K562 (cell line): ENCODE results near the gene DENND2A. TPM values are rescaled to one million over a fixed set of nuclear protein-coding genes. Genes with fewer than 3 reads are reported as not detected.

Experiments
- ATAC-seq: fragments of 200-7000 bp; cut with Tn5 transposase; 3 replicates; pipeline ENCODE4 v1.9.1; 2020; ENCODE audit warnings: moderate library complexity
- BruUV-seq: library from RNA; stranded (reverse); fragments of 400-500 nt; replicated peaks from 2 replicates; lab custom pipeline; 2021; lab: Mats Ljungman, UMichigan
- CTCF ChIA-PET: fragments of 300-600 bp; formaldehyde crosslinking; extraction: SDS; loops from one replicate; lab custom pipeline; 2021; ENCODE audit warnings: low intra/inter-chr PET ratio; lab: Yijun Ruan, JAX
- POLR2A ChIA-PET: fragments of 300-600, 350-650 bp; sonication (Branson Sonifier 250); formaldehyde crosslinking; extraction: SDS; loops from one replicate; lab custom pipeline; 2021; ENCODE audit warnings: antibody characterized with exemption, inconsistent platforms; lab: Yijun Ruan, JAX
- DNase-seq, 4 experiments: peaks; one replicate each; pipeline versions ENCODE4 v3.0.0 to v3.0.0-alpha.2; 2011 to 2018; ENCODE audit warnings: low spot score in 3 of 4, mixed read lengths in 3 of 4; ENCODE audit errors: extremely low read depth in 1 of 4
- FAIRE-seq: peaks from 2 replicates; lab custom pipeline; 2011; peaks lifted over from hg19 to GRCh38; lab: Jason Lieb, UNC
- H2AFZ ChIP-seq: 2 replicates; pipeline ENCODE4 v1.6.0; 2011; ENCODE audit warnings: low read depth, low read length, control low read depth, inconsistent platforms
- H3K27ac ChIP-seq: fragments of 200-600 bp; 3 replicates; pipeline ENCODE4 v1.8.0; 2011; ENCODE audit warnings: low read depth, mild to moderate bottlenecking, control low read depth, inconsistent platforms, low read length, moderate library complexity, mixed read lengths; ENCODE audit errors: extremely low read depth
- H3K27me3 ChIP-seq, 2 experiments: fragments of 300-600 bp in 1 of 2; 2 replicates in 1 of 2; 3 replicates in 1 of 2; pipeline versions ENCODE4 v1.6.0 to v1.8.0; 2011; ENCODE audit warnings: inconsistent platforms in 2 of 2, low read length in 2 of 2, mild to moderate bottlenecking in 1 of 2, mixed read lengths in 1 of 2, moderate library complexity in 1 of 2; ENCODE audit not compliant: control insufficient read depth in 2 of 2, insufficient read depth in 2 of 2
- H3K36me3 ChIP-seq: fragments of 300-600 bp; 3 replicates; pipeline ENCODE4 v1.8.0; 2011; ENCODE audit warnings: mild to moderate bottlenecking, low read length, inconsistent platforms; ENCODE audit not compliant: control insufficient read depth, insufficient read depth
- H3K4me1 ChIP-seq, 2 experiments: fragments of 200-600 bp in 1 of 2; replicated peaks in 1 of 2; 2 replicates in 1 of 2; 3 replicates in 1 of 2; pipeline versions ENCODE4 v1.5.1 to v1.8.0; 2011; ENCODE audit warnings: inconsistent platforms in 2 of 2, low read length in 2 of 2, mild to moderate bottlenecking in 1 of 2, mixed read lengths in 1 of 2, moderate library complexity in 1 of 2; ENCODE audit not compliant: control insufficient read depth in 2 of 2, insufficient read depth in 2 of 2
- H3K4me2 ChIP-seq: 2 replicates; pipeline ENCODE4 v1.6.1; 2011; ENCODE audit warnings: low read length, control low read depth, inconsistent platforms, mixed read lengths; ENCODE audit not compliant: insufficient read depth
- H3K4me3 ChIP-seq: fragments of 200-600 bp; sonication (generic), shearing (Covaris generic); 2 replicates; pipeline ENCODE4 v1.5.1; 2016; ENCODE audit warnings: control low read depth, inconsistent platforms
- H3K79me2 ChIP-seq: fragments of 200-600 bp; 3 replicates; pipeline ENCODE4 v1.8.0; 2011; ENCODE audit warnings: low read length, inconsistent platforms; ENCODE audit not compliant: control insufficient read depth, insufficient read depth
- H3K9ac ChIP-seq, 2 experiments: 2 replicates each; pipeline versions ENCODE4 v1.6.0 to v1.6.1; 2011; ENCODE audit warnings: low read depth in 2 of 2, low read length in 2 of 2, control low read depth in 1 of 2, inconsistent platforms in 1 of 2, mild to moderate bottlenecking in 1 of 2, mixed read lengths in 1 of 2; ENCODE audit not compliant: insufficient read depth in 1 of 2
- H3K9me1 ChIP-seq: one replicate; pipeline ENCODE4 v1.6.0; 2011; ENCODE audit warnings: inconsistent platforms, mild to moderate bottlenecking, low read length, moderate library complexity; ENCODE audit not compliant: control insufficient read depth, insufficient read depth
- H3K9me3 ChIP-seq: replicated peaks from 2 replicates; pipeline ENCODE4 v1.5.1; 2011; ENCODE audit warnings: low read depth, low read length, inconsistent platforms; ENCODE audit not compliant: control insufficient read depth, insufficient read depth
- H4K20me1 ChIP-seq: replicated peaks from 2 replicates; pipeline ENCODE4 v1.6.1; 2011; ENCODE audit warnings: low read length, inconsistent platforms, mixed read lengths; ENCODE audit not compliant: control insufficient read depth, insufficient read depth
- BACH1 ChIP-seq: fragments of 200-800 bp; sonication (Bioruptor generic); IDR thresholded peaks from 2 replicates; pipeline ENCODE4 v1.6.1; 2016; ENCODE audit warnings: missing genetic modification characterization, missing compliant biosample characterization
- CBX5 ChIP-seq: IDR thresholded peaks from 2 replicates; pipeline ENCODE4 v1.6.1; 2014; ENCODE audit warnings: low read depth, borderline replicate concordance
- CREB3L1 ChIP-seq: fragments of 450-650 bp; IDR thresholded peaks from 2 replicates; pipeline ENCODE4 v1.6.1; 2014; ENCODE audit warnings: low read depth, mild to moderate bottlenecking, moderate library complexity, borderline replicate concordance
- ESRRA ChIP-seq: fragments of 450-650 bp; IDR thresholded peaks from 2 replicates; pipeline ENCODE4 v1.6.1; 2014; ENCODE audit warnings: low read depth, mild to moderate bottlenecking, moderate library complexity, borderline replicate concordance
- IRF9 ChIP-seq: fragments of 450-650 bp; IDR thresholded peaks from 2 replicates; pipeline ENCODE4 v1.6.1; 2016; ENCODE audit warnings: missing biosample characterization, missing genetic modification characterization
- NFIC ChIP-seq: fragments of 450-650 bp; IDR thresholded peaks from 2 replicates; pipeline ENCODE4 v1.6.1; 2017; ENCODE audit warnings: mild to moderate bottlenecking, inconsistent platforms
- SNIP1 ChIP-seq: fragments of 450-650 bp; IDR thresholded peaks from 2 replicates; pipeline ENCODE4 v1.7.1; 2017; ENCODE audit warnings: low read depth, mild to moderate bottlenecking
- SREBF2 ChIP-seq: sonication (generic); formaldehyde crosslinking; IDR thresholded peaks from 2 replicates; pipeline ENCODE4 v1.4.0; 2020; ENCODE audit warnings: mild to moderate bottlenecking, missing genetic modification reagents
- USF2 ChIP-seq: sonication (generic); formaldehyde crosslinking; IDR thresholded peaks from 2 replicates; pipeline ENCODE4 v1.5.0; 2020; ENCODE audit warnings: missing genetic modification reagents
- YY1 ChIP-seq, 3 experiments: IDR thresholded peaks; 2 replicates each; pipeline ENCODE4 v1.6.1; 2011; ENCODE audit warnings: low read length in 2 of 3, mild to moderate bottlenecking in 2 of 3, moderate library complexity in 2 of 3, borderline replicate concordance in 1 of 3, control low read depth in 1 of 3, low read depth in 1 of 3; ENCODE audit not compliant: insufficient read depth in 3 of 3, insufficient replicate concordance in 2 of 3, control insufficient read depth in 1 of 3, insufficient read length in 1 of 3; ENCODE audit errors: extremely low read depth in 1 of 3
- WGBS: fragments of 100-300 bp; shearing (Covaris generic); methylation state at CpG from one replicate; pipeline ENCODE4 v1.1.6; 2016; ENCODE audit warnings: low coverage, mixed read lengths; ENCODE audit not compliant: insufficient coverage; ENCODE audit errors: missing lambda C conversion rate; 5-methylcytosine and 5-hydroxymethylcytosine counted together
- in situ Hi-C: fragments of 300-500 bp; cut with MboI; formaldehyde crosslinking; loops from 4 replicates; pipeline ENCODE4 v1.15.0; 2018; ENCODE audit warnings: inconsistent platforms, mixed read lengths
- intact Hi-C: fragments of 100-400 bp; cut with micrococcal nuclease; formaldehyde crosslinking; loops from 2 replicates; pipeline ENCODE4 v1.14.2; 2022
- polyA plus RNA-seq, 8 experiments: library from polyadenylated mRNA; depleted of rRNA in 4 of 8; stranded (reverse) in 5 of 8; unstranded in 3 of 8; fragments of >200 nt; fragmentation: Nextera tagmentation in 2 of 8; fragmentation: Illumina TruSeq in 1 of 8; extraction: Ambion mirVana in 2 of 8; extraction: Trizol in 1 of 8; gene quantifications; 2 replicates each; pipeline versions ENCODE4 v1.2.1 to v1.2.3, GENCODE V29; 2011 to 2014; ENCODE audit warnings: inconsistent platforms in 1 of 8, missing spikeins in 1 of 8
- total RNA-seq, 7 experiments: library from RNA; depleted of rRNA in 6 of 7; stranded (reverse); fragments of >200 nt in 6 of 7; fragmentation: Illumina TruSeq in 2 of 7; extraction: Trizol in 2 of 7; gene quantifications; 2 replicates each; pipeline versions ENCODE4 v1.2.1 to v1.2.3, GENCODE V29; 2011 to 2021; ENCODE audit warnings: low replicate concordance in 1 of 7
- TF ChIP-seq, protein P1 (sequence below): IDR thresholded peaks from 3 replicates; pipeline ENCODE4 v1.6.1; 2011; ENCODE audit warnings: borderline replicate concordance, mild to moderate bottlenecking, moderate library complexity; ENCODE audit not compliant: insufficient read length; ENCODE audit errors: extremely low read depth
- TF ChIP-seq, protein P2 (sequence below), 2 experiments: IDR thresholded peaks; 2 replicates each; pipeline ENCODE4 v1.6.1; 2011; ENCODE audit warnings: borderline replicate concordance in 1 of 2, control low read depth in 1 of 2, low read depth in 1 of 2, low read length in 1 of 2, mild to moderate bottlenecking in 1 of 2, mixed read lengths in 1 of 2, moderate library complexity in 1 of 2; ENCODE audit not compliant: insufficient read depth in 1 of 2, insufficient read length in 1 of 2, poor library complexity in 1 of 2, severe bottlenecking in 1 of 2; ENCODE audit errors: extremely low read depth in 1 of 2

Gene DENND2A
- total and polyA plus RNA-seq, 9 of the 15 experiments (the other 6 are each of a cell fraction or from before 2014, with no cell fraction given) = not detected

- H3K4me3 ChIP-seq = no peak overlapping the region
- intact Hi-C loops = loop anchor here (10.0 kb wide), 1 partner anchor 302 kb away; no protein-coding TSS in a partner anchor
- POLR2A ChIA-PET = no interaction called here
- peak overlapping the region in 1 of 2 experiments; percentile 45; a peak in 2 of 4 replicates for H3K9ac ChIP-seq
- BruUV-seq = no TSS peak
- no peaks in the 10 kb centered on the region for H3K79me2 ChIP-seq
- WGBS = 14% methylated on average over 9 of the region's 9 CpGs
- peak overlapping the region; percentile 34; the same call in 1 of the 3 replicates for H3K27ac ChIP-seq
- no peaks in the 10 kb centered on the region for H3K27me3 ChIP-seq
- in situ Hi-C loops = no loop called here
- H3K4me1 ChIP-seq = peaks cover 19 to 32% of the 10 kb centered on the region in 2 experiments; a peak in 4 of 5 replicates
- H2AFZ ChIP-seq = peak overlapping the region; percentile 73
- no peaks in the 10 kb centered on the region for H3K9me1 ChIP-seq
- no peaks in the 10 kb centered on the region for H3K36me3 ChIP-seq
- FAIRE-seq = peak; percentile 49
- peak; percentile 67 for ATAC-seq
- no peaks in the 10 kb centered on the region for H4K20me1 ChIP-seq
- CTCF ChIA-PET = no interaction called here
- peak overlapping the region; percentile 10 for H3K4me2 ChIP-seq
- DNase-seq = peak; percentile 67 to 86 (median 74)
- no peaks in the 10 kb centered on the region for H3K9me3 ChIP-seq
- TF ChIP-seq IRF9 (tag) (no peak), CREB3L1 (no peak), NFIC (peak; percentile 98), ESRRA (no peak), CBX5 (no peak), SREBF2 (no peak), YY1 (IDR thresholded peaks at IDR 0.05; ENCODE audit: borderline replicate concordance in 1 of 3, control insufficient read depth in 1 of 3, extremely low read depth in 1 of 3, insufficient read depth in 3 of 3, insufficient read length in 1 of 3, insufficient replicate concordance in 2 of 3, low read depth in 1 of 3, low read length in 2 of 3) (peak in 1 of 3 experiments; percentile 8), BACH1 (no peak), USF2 (CRISPR knock-in tag) (no peak), SNIP1 (no peak)
- TF ChIP-seq, protein P1, sequence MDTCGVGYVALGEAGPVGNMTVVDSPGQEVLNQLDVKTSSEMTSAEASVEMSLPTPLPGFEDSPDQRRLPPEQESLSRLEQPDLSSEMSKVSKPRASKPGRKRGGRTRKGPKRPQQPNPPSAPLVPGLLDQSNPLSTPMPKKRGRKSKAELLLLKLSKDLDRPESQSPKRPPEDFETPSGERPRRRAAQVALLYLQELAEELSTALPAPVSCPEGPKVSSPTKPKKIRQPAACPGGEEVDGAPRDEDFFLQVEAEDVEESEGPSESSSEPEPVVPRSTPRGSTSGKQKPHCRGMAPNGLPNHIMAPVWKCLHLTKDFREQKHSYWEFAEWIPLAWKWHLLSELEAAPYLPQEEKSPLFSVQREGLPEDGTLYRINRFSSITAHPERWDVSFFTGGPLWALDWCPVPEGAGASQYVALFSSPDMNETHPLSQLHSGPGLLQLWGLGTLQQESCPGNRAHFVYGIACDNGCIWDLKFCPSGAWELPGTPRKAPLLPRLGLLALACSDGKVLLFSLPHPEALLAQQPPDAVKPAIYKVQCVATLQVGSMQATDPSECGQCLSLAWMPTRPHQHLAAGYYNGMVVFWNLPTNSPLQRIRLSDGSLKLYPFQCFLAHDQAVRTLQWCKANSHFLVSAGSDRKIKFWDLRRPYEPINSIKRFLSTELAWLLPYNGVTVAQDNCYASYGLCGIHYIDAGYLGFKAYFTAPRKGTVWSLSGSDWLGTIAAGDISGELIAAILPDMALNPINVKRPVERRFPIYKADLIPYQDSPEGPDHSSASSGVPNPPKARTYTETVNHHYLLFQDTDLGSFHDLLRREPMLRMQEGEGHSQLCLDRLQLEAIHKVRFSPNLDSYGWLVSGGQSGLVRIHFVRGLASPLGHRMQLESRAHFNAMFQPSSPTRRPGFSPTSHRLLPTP = no peak
- TF ChIP-seq, protein P2, sequence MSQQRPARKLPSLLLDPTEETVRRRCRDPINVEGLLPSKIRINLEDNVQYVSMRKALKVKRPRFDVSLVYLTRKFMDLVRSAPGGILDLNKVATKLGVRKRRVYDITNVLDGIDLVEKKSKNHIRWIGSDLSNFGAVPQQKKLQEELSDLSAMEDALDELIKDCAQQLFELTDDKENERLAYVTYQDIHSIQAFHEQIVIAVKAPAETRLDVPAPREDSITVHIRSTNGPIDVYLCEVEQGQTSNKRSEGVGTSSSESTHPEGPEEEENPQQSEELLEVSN (IDR thresholded peaks at IDR 0.05; ENCODE audit: borderline replicate concordance in 1 of 2, extremely low read depth in 1 of 2, insufficient read depth in 1 of 2, insufficient read length in 1 of 2, low read depth in 1 of 2, low read length in 1 of 2, poor library complexity in 1 of 2, severe bottlenecking in 1 of 2) = no peak
These were observed 128.2 kb downstream of the DENND2A start for GRCh38 chr7:140512317-140513000.
